Islet of Langerhans (tissue), 1 donor: ENCODE data around the gene SERINC5.

Experiments used
- FAIRE-seq: peaks from one replicate; lab custom pipeline; 2011; peaks lifted over from hg19 to GRCh38; lab: Jason Lieb, UNC

The SERINC5 gene

GRCh38 chr5:80093796-80094195, 162.1 kb downstream of the SERINC5 start:
- no peak for FAIRE-seq

- no peak for FAIRE-seq
These were observed 163.3 kb downstream of the SERINC5 start for GRCh38 chr5:80092486-80093107.

GRCh38 chr5:80091792-80092192, 164.1 kb downstream of the SERINC5 start:
- FAIRE-seq = peak; percentile 93

DNA sequence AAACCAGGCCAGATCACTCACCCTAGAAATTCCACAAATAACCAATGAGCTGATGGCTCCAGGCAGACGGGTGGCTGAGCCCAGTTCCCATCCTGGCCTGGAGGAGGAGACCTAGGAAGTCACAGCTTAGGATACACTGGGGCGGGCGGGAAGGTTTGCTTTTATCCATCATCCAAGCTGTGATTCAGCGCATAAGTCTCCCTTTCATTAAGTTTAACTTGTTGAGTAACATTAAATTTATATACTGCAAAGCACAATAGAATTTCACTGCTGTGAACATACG, 165.0 kb downstream of the SERINC5 start:
- no peak for FAIRE-seq

GRCh38 chr5:80083101-80083890, 172.6 kb downstream of the SERINC5 start:
- peak; percentile 49 for FAIRE-seq

DNA sequence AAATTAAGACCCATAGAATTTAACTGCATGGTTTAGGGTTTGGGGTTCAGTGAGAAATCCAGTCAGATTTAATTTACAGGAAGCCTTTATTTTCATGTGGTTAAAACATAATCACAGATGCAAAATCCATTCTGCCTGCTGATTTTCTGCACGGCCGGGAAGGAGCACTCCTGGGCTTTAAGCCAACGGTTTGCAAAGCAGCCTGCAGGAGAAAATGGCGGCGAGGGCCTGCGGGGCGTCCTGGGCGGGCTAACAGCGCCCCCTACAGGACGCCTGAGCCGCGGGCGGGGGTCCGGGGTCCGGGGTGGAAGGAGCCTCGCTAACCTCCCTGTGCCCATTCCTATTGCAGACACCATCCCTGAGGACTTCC, 173.1 kb downstream of the SERINC5 start:
- no peak for FAIRE-seq

GRCh38 chr5:80082281-80082680, 173.6 kb downstream of the SERINC5 start:
- no peak for FAIRE-seq

- no peak for FAIRE-seq
These were observed 176.9 kb downstream of the SERINC5 start for GRCh38 chr5:80078921-80079320.

GRCh38 chr5:80077051-80077714, 178.7 kb downstream of the SERINC5 start:
- FAIRE-seq = no peak

DNA sequence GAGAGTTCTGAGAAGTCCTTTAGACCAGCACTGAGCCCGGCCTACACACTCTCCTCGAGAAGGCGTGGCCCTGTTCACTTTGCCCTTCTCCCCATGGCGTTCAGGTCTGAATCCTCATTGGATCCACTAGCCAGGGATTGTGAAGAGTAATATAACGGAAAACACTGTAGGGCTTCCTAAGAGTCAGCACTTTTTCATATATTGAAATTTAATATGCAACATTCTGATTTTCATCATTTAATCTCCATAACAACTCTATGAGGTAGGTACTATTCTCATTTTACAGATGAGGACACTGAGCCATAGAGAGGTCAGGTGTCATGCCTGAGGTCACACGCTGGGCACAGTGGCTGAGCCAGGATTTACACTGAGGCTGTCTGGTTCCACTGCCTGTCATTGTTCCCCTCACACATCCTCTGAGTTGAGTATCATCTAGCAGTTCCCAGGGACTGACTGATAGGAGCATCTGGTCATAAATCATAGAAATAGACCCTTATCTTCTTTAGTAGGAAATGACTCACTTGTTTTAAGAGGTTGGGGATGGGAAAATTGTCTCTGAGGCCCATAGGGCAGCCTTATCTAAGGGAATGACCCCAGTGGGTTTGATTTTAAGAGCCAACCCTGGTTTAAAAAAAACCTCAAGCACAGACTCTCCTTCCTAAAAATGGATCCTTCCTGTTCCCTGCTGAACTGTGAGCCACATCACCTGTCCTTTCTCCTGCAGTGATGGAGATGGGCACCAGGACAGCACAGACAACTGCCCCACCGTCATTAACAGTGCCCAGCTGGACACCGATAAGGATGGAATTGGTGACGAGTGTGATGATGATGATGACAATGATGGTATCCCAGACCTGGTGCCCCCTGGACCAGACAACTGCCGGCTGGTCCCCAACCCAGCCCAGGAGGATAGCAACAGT, 179.5 kb downstream of the SERINC5 start:
- no peak for FAIRE-seq

- no peak for FAIRE-seq
These were observed 183.5 kb downstream of the SERINC5 start for GRCh38 chr5:80072103-80073073.

DNA sequence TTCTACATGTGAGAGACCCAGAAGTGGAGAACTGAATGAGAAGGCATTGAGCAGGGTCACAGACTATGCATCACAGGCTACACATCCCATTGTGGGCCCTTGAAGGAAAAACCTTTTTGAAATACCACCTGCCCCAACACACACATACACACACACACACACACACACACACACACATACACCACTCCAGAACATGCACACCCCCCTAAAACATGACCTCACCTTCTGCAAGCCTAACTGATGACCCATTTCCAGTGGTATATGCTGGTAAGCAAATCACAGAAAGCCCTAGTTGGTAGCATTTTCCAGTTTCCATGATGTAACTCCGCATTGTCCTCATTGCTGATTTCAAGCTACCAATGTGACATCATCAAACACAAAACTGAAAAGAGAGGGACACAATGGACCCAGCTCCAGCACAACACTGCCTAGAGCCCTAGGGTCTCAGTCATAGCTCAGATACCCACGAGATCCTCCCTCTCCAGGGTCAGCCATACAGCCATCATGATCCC, 184.3 kb downstream of the SERINC5 start:
- no peak for FAIRE-seq

- no peak for FAIRE-seq
These were observed 185.4 kb downstream of the SERINC5 start for GRCh38 chr5:80070338-80071056.

DNA sequence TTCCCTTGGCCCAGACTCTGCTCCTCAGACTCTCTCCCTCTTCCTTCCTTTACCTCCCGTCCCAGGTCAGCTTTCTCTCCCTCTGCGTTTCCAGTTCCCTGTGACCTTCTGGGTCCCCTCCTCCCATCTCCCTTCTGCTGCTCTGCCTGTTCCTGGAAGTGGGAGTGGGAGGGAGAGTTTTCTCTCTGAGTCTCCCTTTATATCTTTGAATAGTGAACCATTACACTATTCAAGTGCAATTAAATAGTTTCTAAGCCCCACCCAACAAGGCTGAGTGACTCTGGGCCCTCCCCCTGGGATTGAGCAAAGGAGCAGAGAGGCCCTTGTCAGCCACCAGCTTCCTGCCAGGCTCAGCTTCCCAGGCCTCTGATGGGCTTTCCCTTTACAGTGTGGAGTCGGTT, 185.9 kb downstream of the SERINC5 start:
- FAIRE-seq = no peak

- FAIRE-seq = no peak
These were observed 186.5 kb downstream of the SERINC5 start for GRCh38 chr5:80069251-80069800.

DNA sequence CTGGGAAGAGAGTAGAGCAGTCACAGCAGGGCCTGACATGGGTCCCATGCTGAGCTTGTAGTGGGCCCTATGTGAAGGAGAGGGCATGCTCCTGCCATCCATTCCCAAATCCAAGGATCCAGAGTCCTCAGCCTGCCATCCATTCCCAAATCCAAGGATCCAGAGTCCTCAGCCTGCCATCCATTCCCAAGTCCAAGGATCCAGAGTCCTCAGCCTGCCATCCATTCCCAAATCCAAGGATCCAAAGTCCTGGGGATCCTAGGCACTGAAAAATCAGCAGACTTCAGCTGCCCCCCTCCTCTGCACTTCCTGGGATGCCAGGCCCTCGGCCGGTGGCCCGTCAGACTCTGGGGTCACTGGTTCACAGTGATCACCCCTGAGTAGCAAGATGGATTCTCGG, 187.1 kb downstream of the SERINC5 start:
- FAIRE-seq = no peak

DNA sequence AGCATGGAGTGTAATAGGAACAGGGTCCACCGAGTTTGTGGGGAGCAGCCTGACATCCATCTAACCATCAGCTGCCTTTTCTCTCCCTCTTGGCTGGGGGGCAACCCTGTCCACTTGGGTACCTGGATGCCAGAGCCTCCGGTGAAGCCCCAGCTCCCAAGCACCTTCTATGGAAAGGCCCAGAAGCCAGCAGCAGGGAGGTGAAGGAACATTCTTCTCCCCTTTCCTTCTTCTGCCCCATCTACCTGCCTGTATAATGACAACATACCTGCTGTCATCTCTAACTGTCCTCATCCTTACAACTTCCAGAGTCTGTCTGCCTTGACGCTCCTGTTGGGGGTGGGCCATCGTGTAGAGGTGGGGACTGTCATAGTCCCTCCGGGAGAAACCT, 187.6 kb downstream of the SERINC5 start:
- no peak for FAIRE-seq

GRCh38 chr5:80067531-80068245, 188.2 kb downstream of the SERINC5 start:
- no peak for FAIRE-seq

DNA sequence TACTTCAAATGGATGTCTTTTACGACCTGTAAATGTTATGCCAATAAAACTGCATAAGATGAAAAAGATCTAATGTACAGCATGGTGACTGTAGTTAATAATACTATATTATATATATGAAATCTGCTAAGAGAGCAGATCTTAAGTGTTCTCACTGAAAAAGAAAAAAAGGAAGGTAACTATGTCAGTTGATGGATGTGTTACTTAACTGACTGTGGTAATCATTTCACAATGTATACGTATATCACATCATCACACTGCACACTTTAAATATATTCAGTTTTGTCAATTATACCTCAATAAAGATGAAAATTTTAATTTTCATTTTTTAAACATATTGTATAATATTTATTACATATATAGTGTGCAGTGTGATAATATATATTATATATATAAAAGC, 188.8 kb downstream of the SERINC5 start:
- FAIRE-seq = no peak

GRCh38 chr5:80064124-80064523, 191.7 kb downstream of the SERINC5 start:
- FAIRE-seq = no peak
